Ovary (tissue), 3 donors: Measurements from ENCODE around the gene SPRED2.

Experiments
- CTCF ChIP-seq, 3 donors: fragments of 450-650 bp in 2 of 3; fragments of 200-600 bp in 1 of 3; IDR thresholded peaks; one replicate each; pipeline versions ENCODE4 v1.5.1 to v1.8.0; 2016 to 2022; ENCODE audit warnings: antibody characterized with exemption in 3 of 3, mild to moderate bottlenecking in 1 of 3
- EP300 ChIP-seq: sonication (generic); formaldehyde crosslinking; IDR thresholded peaks from one replicate; pipeline ENCODE4 v1.6.1; 2017; ENCODE audit warnings: antibody characterized with exemption
- POLR2A ChIP-seq: fragments of 450-650 bp; IDR thresholded peaks from one replicate; pipeline ENCODE4 v1.6.1; 2017; ENCODE audit warnings: antibody characterized with exemption, mild to moderate bottlenecking, moderate library complexity
- donor health status: DM: no; HTN: no; CAD: no.

- no peak for TF ChIP-seq POLR2A
- no peak for TF ChIP-seq CTCF (IDR thresholded peaks at IDR 0.05)
- no peak for TF ChIP-seq EP300
These were observed 78.5 kb downstream of the SPRED2 start for GRCh38 chr2:65353927-65354326.
